C4-2B (cell line): ENCODE measurements around the gene RNF180.
"Not testable (repeated sequence)": the region's sequence is repeated elsewhere in the genome, so short reads cannot be mapped to it uniquely, and the experiment has no call there.

Source experiments
- CTCF ChIP-seq: fragments of 450-650 bp; conservative IDR thresholded peaks from 2 replicates; pipeline ENCODE4 v1.5.1; 2017; ENCODE audit warnings: mild to moderate bottlenecking
- ZFX ChIP-seq: fragments of 450-650 bp; IDR thresholded peaks from 2 replicates; pipeline ENCODE4 v1.6.1; 2017

- TF ChIP-seq CTCF, ZFX: not testable (repeated sequence)
These were observed 122.9 kb downstream of the RNF180 start for GRCh38 chr5:64288496-64288895.
